ENCODE measurements around the gene NAIF1.
A peak's percentile ranks its signal among the peaks of the same experiment; 100 is the strongest.
"Not testable (repeated sequence)": the region's sequence is repeated elsewhere in the genome, so short reads cannot be mapped to it uniquely, and the experiment has no call there.

NAIF1 gene

GRCh38 chr9:128026773-128027541 is 40.2 kb downstream of the NAIF1 start:
- no peak for DNase-seq (ENCODE audit: low read depth in 2 of 2)

GRCh38 chr9:128026255-128026772 is 40.8 kb downstream of the NAIF1 start:
- peak; percentile 45 to 48 for DNase-seq (ENCODE audit: low read depth in 2 of 2)

- DNase-seq (ENCODE audit: low read depth in 2 of 2), result no peak
Measured at GRCh38 chr9:128025736-128026135, 41.4 kb downstream of the NAIF1 start.

GRCh38 chr9:128024761-128025308 is 42.3 kb downstream of the NAIF1 start:
- DNase-seq (ENCODE audit: low read depth in 2 of 2), result no peak

GRCh38 chr9:128023671-128024070 is 43.4 kb downstream of the NAIF1 start:
- not testable (repeated sequence) for DNase-seq (ENCODE audit: low read depth in 2 of 2)

GRCh38 chr9:128022886-128023285 is 44.2 kb downstream of the NAIF1 start:
- no peak for DNase-seq (ENCODE audit: low read depth in 2 of 2)

- no peak for DNase-seq (ENCODE audit: low read depth in 2 of 2)
Measured at GRCh38 chr9:128021098-128021497, 46.0 kb downstream of the NAIF1 start.

- DNase-seq (ENCODE audit: low read depth in 2 of 2), result no peak
Measured at GRCh38 chr9:128020692-128021091, 46.4 kb downstream of the NAIF1 start.

GRCh38 chr9:128015696-128016095 is 51.4 kb downstream of the NAIF1 start:
- DNase-seq (ENCODE audit: low read depth in 2 of 2), result no peak
